ENCODE data around the gene HBE1.

HBE1 gene

GRCh38 chr11:5223146-5223545, 46.6 kb downstream of the HBE1 start:
- H3K36me3 Mint-ChIP-seq = no peaks in the 10 kb centered on the region
- H3K9me3 Mint-ChIP-seq = peaks cover 8% of the 10 kb centered on the region
- no peaks in the 10 kb centered on the region for H3K4me1 Mint-ChIP-seq
- H3K4me3 Mint-ChIP-seq = no peak overlapping the region
- ATAC-seq (no peak), DNase-seq (ENCODE audit: low spot score in 2 of 2) (no peak)
- H3K27ac Mint-ChIP-seq = no peak overlapping the region

Data from stimulated activated effector memory CD8-positive, alpha-beta T cell treated with anti-CD3 and anti-CD28 coated beads, Interleukin-12 subunit alpha, Interleukin-12 subunit beta, amount 100 ng/mL, for 72 hours (primary cell).